Embryonic facial prominence (tissue), 1 donor: Measurements from ENCODE around the gene VSTM2L.

ENCODE experiments used
- DNase-seq: peaks from one replicate; pipeline ENCODE4 v3.0.0-alpha.2; 2016; ENCODE audit errors: extremely low spot score

The VSTM2L gene

GRCh38 chr20:37899105-37900045 is 3.6 kb upstream of the VSTM2L start:
- no peak for DNase-seq

- DNase-seq: no peak
Measured at GRCh38 chr20:37901240-37901639, 1.7 kb upstream of the VSTM2L start.

GRCh38 chr20:37901654-37902503 is 1.0 kb upstream of the VSTM2L start:
- no peak for DNase-seq

- DNase-seq: peak; percentile 31
Measured at GRCh38 chr20:37903317-37904007, 535 bp downstream of the VSTM2L start.

GRCh38 chr20:37904008-37904642 is 1.2 kb downstream of the VSTM2L start:
- no peak for DNase-seq

- DNase-seq: no peak
Measured at GRCh38 chr20:37904845-37905373, 2.0 kb downstream of the VSTM2L start.

GRCh38 chr20:37905671-37906613 is 3.0 kb downstream of the VSTM2L start:
- no peak for DNase-seq

GRCh38 chr20:37907330-37907676 is 4.4 kb downstream of the VSTM2L start:
- DNase-seq: no peak

- DNase-seq: no peak
Measured at GRCh38 chr20:37907677-37908401, 4.9 kb downstream of the VSTM2L start.

GRCh38 chr20:37911261-37911660 is 8.3 kb downstream of the VSTM2L start:
- no peak for DNase-seq

- DNase-seq: no peak
Measured at GRCh38 chr20:37911838-37912281, 8.9 kb downstream of the VSTM2L start.

- DNase-seq: no peak
Measured at GRCh38 chr20:37912874-37913273, 9.9 kb downstream of the VSTM2L start.

- no peak for DNase-seq
Measured at GRCh38 chr20:37913567-37914366, 10.8 kb downstream of the VSTM2L start.

- DNase-seq: no peak
Measured at GRCh38 chr20:37914367-37914671, 11.4 kb downstream of the VSTM2L start.

GRCh38 chr20:37914672-37915433 is 11.9 kb downstream of the VSTM2L start:
- no peak for DNase-seq

- DNase-seq: no peak
Measured at GRCh38 chr20:37915434-37915787, 12.5 kb downstream of the VSTM2L start.

- no peak for DNase-seq
Measured at GRCh38 chr20:37915800-37916570, 13.1 kb downstream of the VSTM2L start.
